ENCODE results near the gene EHD4. TPM values are rescaled to one million over a fixed set of nuclear protein-coding genes. Genes with fewer than 3 reads are reported as not detected.

Gene EHD4
- total and polyA plus RNA-seq, 9 of the 15 experiments (the other 6 are each of a cell fraction or from before 2014, with no cell fraction given): 0.89 to 10.3 (median 6.4) TPM

DNA sequence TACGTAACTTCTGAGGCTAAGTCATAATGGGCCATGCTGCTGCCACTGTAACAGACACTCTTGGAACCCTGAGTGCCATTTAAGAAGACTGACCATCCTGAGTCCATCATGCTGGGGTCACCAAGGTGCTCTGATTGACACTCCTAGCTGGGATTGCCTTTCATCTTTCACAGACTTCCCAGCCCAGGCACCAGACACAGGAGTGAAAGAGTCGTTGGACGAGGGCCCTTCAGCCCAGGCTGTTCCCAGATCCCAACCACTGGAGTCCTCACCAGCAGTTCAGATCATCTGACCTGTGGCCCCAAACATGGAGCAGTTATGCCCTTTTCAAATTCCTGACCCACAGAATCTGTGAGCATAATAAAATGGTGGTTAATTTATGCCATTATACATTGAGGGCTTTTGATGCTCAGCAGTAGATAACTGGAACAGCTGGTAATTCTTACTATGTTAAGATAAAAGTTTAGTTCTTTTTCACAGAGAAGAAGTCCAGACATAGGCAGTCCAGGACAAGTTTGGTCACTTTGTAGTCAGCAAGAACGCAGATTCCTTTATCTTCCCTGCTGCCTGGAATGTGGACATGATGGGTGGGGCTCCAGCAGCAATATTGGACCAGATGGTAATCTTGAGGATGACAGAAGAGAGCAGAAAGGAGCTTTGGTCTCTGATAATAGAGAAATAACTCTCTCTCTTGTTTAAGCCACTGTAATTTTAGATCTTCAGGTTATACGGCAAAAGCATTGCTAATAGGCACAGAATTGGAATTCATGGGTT lies 7.3 kb upstream of the EHD4 start:
- ChIA-PET CTCF (ENCODE audit: low intra/inter-chr PET ratio) (no interaction called here), POLR2A (interaction anchor here (0.6 to 1.3 kb wide), 4 partner anchors 8 to 541 kb away, joined by 3 to 7 read pairs (median 4); partner anchors contain the start of gene ZNF106)
- BruUV-seq (replicated peaks): no TSS peak
- Histone ChIP-seq H3K9me3 (replicated peaks; ENCODE audit: control insufficient read depth, insufficient read depth, low read depth, low read length) (no peaks in the 10 kb centered on the region), H3K36me3 (ENCODE audit: control insufficient read depth, insufficient read depth, low read length) (no peaks in the 10 kb centered on the region), H3K9me1 (ENCODE audit: control insufficient read depth, insufficient read depth, low read length) (peaks cover 4% of the 10 kb centered on the region), H3K9ac (ENCODE audit: insufficient read depth in 1 of 2, low read depth in 2 of 2, low read length in 2 of 2) (no peak overlapping the region), H3K4me2 (ENCODE audit: insufficient read depth, low read length) (peak overlapping the region; percentile 33; the same call in 1 of the 2 replicates), H2AFZ (ENCODE audit: low read depth, low read length) (peak overlapping the region; percentile 75; the same call in 1 of the 2 replicates), H3K27ac (ENCODE audit: extremely low read depth, low read depth, low read length) (no peak overlapping the region), H3K4me3 (no peak overlapping the region), H3K27me3 (ENCODE audit: control insufficient read depth in 2 of 2, insufficient read depth in 2 of 2, low read length in 2 of 2) (peaks cover 6 to 9% of the 10 kb centered on the region in 2 experiments; a peak in 4 of 5 replicates), H3K4me1 (replicated peaks in 1 of 2; ENCODE audit: control insufficient read depth in 2 of 2, insufficient read depth in 2 of 2, low read length in 2 of 2) (peaks cover 13 to 34% of the 10 kb centered on the region in 2 experiments), H4K20me1 (replicated peaks; ENCODE audit: control insufficient read depth, insufficient read depth, low read length) (no peaks in the 10 kb centered on the region), H3K79me2 (ENCODE audit: control insufficient read depth, insufficient read depth, low read length) (no peaks in the 10 kb centered on the region)
- 47% methylated on average over 5 of the region's 5 CpGs for WGBS (ENCODE audit: insufficient coverage, low coverage, missing lambda C conversion rate)
- ATAC-seq: peak; percentile 32; the same call in 1 of the 3 replicates
- intact Hi-C loops (cut with micrococcal nuclease) (loop anchor here (10.0 kb wide), 1 partner anchor 495 kb away; no protein-coding TSS in a partner anchor), in situ Hi-C loops (cut with MboI) (no loop called here)
- peak in 2 of 4 experiments; percentile 49 to 60 for DNase-seq (ENCODE audit: extremely low read depth in 1 of 4, low spot score in 3 of 4)
- no peak for FAIRE-seq
- TF ChIP-seq CBX2 (IDR thresholded peaks at IDR 0.05; ENCODE audit: insufficient read depth, low read length, poor library complexity, severe bottlenecking): no peak
- TF ChIP-seq, protein P1, sequence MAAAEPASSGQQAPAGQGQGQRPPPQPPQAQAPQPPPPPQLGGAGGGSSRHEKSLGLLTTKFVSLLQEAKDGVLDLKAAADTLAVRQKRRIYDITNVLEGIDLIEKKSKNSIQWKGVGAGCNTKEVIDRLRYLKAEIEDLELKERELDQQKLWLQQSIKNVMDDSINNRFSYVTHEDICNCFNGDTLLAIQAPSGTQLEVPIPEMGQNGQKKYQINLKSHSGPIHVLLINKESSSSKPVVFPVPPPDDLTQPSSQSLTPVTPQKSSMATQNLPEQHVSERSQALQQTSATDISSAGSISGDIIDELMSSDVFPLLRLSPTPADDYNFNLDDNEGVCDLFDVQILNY (CRISPR knock-in tag; IDR thresholded peaks at IDR 0.05): no peak
- TF ChIP-seq, protein P2, sequence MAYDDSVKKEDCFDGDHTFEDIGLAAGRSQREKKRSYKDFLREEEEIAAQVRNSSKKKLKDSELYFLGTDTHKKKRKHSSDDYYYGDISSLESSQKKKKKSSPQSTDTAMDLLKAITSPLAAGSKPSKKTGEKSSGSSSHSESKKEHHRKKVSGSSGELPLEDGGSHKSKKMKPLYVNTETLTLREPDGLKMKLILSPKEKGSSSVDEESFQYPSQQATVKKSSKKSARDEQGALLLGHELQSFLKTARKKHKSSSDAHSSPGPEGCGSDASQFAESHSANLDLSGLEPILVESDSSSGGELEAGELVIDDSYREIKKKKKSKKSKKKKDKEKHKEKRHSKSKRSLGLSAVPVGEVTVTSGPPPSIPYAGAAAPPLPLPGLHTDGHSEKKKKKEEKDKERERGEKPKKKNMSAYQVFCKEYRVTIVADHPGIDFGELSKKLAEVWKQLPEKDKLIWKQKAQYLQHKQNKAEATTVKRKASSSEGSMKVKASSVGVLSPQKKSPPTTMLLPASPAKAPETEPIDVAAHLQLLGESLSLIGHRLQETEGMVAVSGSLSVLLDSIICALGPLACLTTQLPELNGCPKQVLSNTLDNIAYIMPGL (CRISPR knock-in tag; IDR thresholded peaks at IDR 0.05): no peak
- no peak for TF ChIP-seq TAF1 (IDR thresholded peaks at IDR 0.05; ENCODE audit: control insufficient read depth, extremely low read depth, insufficient read depth, low read length, severe bottlenecking)
- no peak for TF ChIP-seq KAT7 (CRISPR knock-in tag; IDR thresholded peaks at IDR 0.05; ENCODE audit: borderline replicate concordance)
- peak; percentile 40; the same call in 1 of the 2 replicates for TF ChIP-seq GATA2 (CRISPR knock-in tag; IDR thresholded peaks at IDR 0.05)
- TF ChIP-seq ZNF12 (CRISPR knock-in tag; IDR thresholded peaks at IDR 0.05): no peak
- no peak for TF ChIP-seq ZNF124 (CRISPR knock-in tag; IDR thresholded peaks at IDR 0.05)
- TF ChIP-seq ILF3 (IDR thresholded peaks at IDR 0.05; ENCODE audit: borderline replicate concordance): no peak
- no peak for TF ChIP-seq RBM14 (IDR thresholded peaks at IDR 0.05; ENCODE audit: borderline replicate concordance, insufficient read depth, low read depth, low read length)
- TF ChIP-seq, protein P3, sequence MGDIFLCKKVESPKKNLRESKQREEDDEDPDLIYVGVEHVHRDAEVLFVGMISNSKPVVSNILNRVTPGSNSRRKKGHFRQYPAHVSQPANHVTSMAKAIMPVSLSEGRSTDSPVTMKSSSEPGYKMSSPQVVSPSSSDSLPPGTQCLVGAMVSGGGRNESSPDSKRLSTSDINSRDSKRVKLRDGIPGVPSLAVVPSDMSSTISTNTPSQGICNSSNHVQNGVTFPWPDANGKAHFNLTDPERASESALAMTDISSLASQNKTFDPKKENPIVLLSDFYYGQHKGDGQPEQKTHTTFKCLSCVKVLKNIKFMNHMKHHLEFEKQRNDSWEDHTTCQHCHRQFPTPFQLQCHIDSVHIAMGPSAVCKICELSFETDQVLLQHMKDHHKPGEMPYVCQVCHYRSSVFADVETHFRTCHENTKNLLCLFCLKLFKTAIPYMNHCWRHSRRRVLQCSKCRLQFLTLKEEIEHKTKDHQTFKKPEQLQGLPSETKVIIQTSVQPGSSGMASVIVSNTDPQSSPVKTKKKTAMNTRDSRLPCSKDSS (IDR thresholded peaks at IDR 0.05; ENCODE audit: low read depth, partially characterized antibody): no peak
- peak; percentile 73 for TF ChIP-seq ARID1B (IDR thresholded peaks at IDR 0.05)
- TF ChIP-seq, protein P4, sequence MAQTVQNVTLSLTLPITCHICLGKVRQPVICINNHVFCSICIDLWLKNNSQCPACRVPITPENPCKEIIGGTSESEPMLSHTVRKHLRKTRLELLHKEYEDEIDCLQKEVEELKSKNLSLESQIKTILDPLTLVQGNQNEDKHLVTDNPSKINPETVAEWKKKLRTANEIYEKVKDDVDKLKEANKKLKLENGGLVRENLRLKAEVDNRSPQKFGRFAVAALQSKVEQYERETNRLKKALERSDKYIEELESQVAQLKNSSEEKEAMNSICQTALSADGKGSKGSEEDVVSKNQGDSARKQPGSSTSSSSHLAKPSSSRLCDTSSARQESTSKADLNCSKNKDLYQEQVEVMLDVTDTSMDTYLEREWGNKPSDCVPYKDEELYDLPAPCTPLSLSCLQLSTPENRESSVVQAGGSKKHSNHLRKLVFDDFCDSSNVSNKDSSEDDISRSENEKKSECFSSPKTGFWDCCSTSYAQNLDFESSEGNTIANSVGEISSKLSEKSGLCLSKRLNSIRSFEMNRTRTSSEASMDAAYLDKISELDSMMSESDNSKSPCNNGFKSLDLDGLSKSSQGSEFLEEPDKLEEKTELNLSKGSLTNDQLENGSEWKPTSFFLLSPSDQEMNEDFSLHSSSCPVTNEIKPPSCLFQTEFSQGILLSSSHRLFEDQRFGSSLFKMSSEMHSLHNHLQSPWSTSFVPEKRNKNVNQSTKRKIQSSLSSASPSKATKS (CRISPR knock-in tag; IDR thresholded peaks at IDR 0.05): no peak
- TF ChIP-seq RNF2 (IDR thresholded peaks at IDR 0.05): no peak

All from K562 (cell line).